ENCODE data around the gene GABRG3.

Gene GABRG3

GRCh38 chr15:27273506-27273905, 302.5 kb downstream of the GABRG3 start:
- TF ChIP-seq FOXP2 (optimal IDR thresholded peaks at IDR 0.05; ENCODE audit: borderline replicate concordance, extremely low read depth, extremely low read length, insufficient read depth), result no peak
- no peak for TF ChIP-seq REST (IDR thresholded peaks at IDR 0.05; ENCODE audit: insufficient read depth in 1 of 2, low read depth in 2 of 2, low read length in 2 of 2)
- no peak for TF ChIP-seq SIN3A (IDR thresholded peaks at IDR 0.05; ENCODE audit: borderline replicate concordance, insufficient read depth, low read length)
- TF ChIP-seq POLR2AphosphoS5 (IDR thresholded peaks at IDR 0.05; ENCODE audit: low read depth, low read length), result no peak
- TF ChIP-seq TAF1 (IDR thresholded peaks at IDR 0.05; ENCODE audit: borderline replicate concordance, insufficient read depth, low read length), result no peak

DNA sequence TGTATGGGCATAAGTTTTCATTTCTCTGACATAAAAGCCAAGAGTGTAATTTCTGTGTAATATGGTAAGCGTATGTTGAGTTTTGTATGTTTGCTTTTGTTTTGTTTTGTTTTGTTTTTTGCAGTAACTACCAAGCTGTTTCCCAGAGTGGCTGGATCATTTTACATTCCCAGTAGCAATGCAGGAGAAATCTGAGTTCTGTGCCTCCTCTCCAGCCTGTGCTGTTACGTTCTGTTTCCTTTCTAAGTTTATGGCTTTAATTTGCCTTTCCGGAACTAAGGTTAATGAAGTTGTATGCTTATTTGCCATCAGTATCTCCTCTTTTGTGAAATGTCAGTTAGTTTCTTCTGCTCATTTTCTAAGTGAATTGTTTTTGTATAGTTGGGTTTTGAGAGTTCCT, 307.8 kb downstream of the GABRG3 start:
- no peak for TF ChIP-seq POLR2AphosphoS5 (IDR thresholded peaks at IDR 0.05; ENCODE audit: low read depth, low read length)
- no peak for TF ChIP-seq REST (IDR thresholded peaks at IDR 0.05; ENCODE audit: insufficient read depth in 1 of 2, low read depth in 2 of 2, low read length in 2 of 2)
- no peak for TF ChIP-seq SIN3A (IDR thresholded peaks at IDR 0.05; ENCODE audit: borderline replicate concordance, insufficient read depth, low read length)

DNA sequence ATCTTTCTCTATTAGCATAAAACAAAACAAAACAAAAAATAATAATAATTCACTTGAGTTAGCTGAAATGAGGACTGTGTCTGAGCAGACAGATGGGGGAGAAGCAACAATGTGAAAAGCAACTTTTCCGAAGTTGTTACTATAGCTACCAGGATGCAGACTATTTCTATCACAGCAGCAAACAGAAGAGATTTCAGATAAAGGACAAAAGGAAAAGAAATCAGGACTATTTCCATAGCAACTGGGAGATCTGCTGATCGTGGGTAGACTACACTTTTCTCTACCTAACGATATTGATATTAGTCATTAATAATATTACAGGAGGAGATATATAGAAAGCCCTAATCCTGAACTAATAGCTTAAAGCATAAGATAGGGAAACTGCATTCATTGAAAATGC, 321.7 kb downstream of the GABRG3 start:
- TF ChIP-seq TAF1 (IDR thresholded peaks at IDR 0.05; ENCODE audit: borderline replicate concordance, insufficient read depth, low read length) (no peak), FOXP2 (optimal IDR thresholded peaks at IDR 0.05; ENCODE audit: borderline replicate concordance, extremely low read depth, extremely low read length, insufficient read depth) (no peak), REST (IDR thresholded peaks at IDR 0.05; ENCODE audit: insufficient read depth in 1 of 2, low read depth in 2 of 2, low read length in 2 of 2) (no peak), SIN3A (IDR thresholded peaks at IDR 0.05; ENCODE audit: borderline replicate concordance, insufficient read depth, low read length) (no peak), POLR2AphosphoS5 (IDR thresholded peaks at IDR 0.05; ENCODE audit: low read depth, low read length) (no peak)

DNA sequence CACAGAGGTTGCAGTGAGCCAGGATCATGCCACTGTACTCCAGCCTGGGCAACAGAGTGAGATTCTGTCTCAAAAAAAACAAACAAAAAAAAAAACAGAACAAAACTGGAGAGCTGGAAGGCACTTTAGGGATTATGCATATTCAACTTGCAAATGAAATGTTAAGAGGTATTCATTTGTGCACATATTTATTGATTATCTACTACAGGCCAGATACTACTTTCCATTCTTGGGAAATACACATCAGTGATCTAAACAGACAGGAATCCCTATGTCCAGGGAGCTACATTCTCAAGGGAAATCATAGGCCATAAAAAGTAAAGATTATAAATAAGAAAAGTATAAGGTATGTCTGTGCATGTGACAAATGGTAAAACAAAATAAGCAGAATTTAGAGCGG, 322.6 kb downstream of the GABRG3 start:
- TF ChIP-seq REST (IDR thresholded peaks at IDR 0.05; ENCODE audit: insufficient read depth in 1 of 2, low read depth in 2 of 2, low read length in 2 of 2), result no peak
- no peak for TF ChIP-seq FOXP2 (optimal IDR thresholded peaks at IDR 0.05; ENCODE audit: borderline replicate concordance, extremely low read depth, extremely low read length, insufficient read depth)
- no peak for TF ChIP-seq SIN3A (IDR thresholded peaks at IDR 0.05; ENCODE audit: borderline replicate concordance, insufficient read depth, low read length)
- no peak for TF ChIP-seq POLR2AphosphoS5 (IDR thresholded peaks at IDR 0.05; ENCODE audit: low read depth, low read length)
- TF ChIP-seq TAF1 (IDR thresholded peaks at IDR 0.05; ENCODE audit: borderline replicate concordance, insufficient read depth, low read length), result no peak

GRCh38 chr15:27317736-27318135, 346.8 kb downstream of the GABRG3 start:
- TF ChIP-seq TAF1 (IDR thresholded peaks at IDR 0.05; ENCODE audit: borderline replicate concordance, insufficient read depth, low read length) (no peak), POLR2AphosphoS5 (IDR thresholded peaks at IDR 0.05; ENCODE audit: low read depth, low read length) (no peak), SIN3A (IDR thresholded peaks at IDR 0.05; ENCODE audit: borderline replicate concordance, insufficient read depth, low read length) (no peak), FOXP2 (optimal IDR thresholded peaks at IDR 0.05; ENCODE audit: borderline replicate concordance, extremely low read depth, extremely low read length, insufficient read depth) (no peak), REST (IDR thresholded peaks at IDR 0.05; ENCODE audit: insufficient read depth in 1 of 2, low read depth in 2 of 2, low read length in 2 of 2) (no peak)

Measured in PFSK-1 (cell line).